GM10266 (cell line): ENCODE measurements around the gene GPR6.

Experiments used
- DNase-seq: peaks from one replicate; pipeline ENCODE4 v3.0.0; 2012; ENCODE audit errors: extremely low spot score
- TF ChIP-seq, protein P1 (sequence below): IDR thresholded peaks from 2 replicates; pipeline ENCODE4 v1.5.1; 2012; ENCODE audit warnings: mild to moderate bottlenecking, low read depth; ENCODE audit not compliant: control insufficient read depth, insufficient read depth; ENCODE audit errors: missing control alignments

The GPR6 gene

DNA sequence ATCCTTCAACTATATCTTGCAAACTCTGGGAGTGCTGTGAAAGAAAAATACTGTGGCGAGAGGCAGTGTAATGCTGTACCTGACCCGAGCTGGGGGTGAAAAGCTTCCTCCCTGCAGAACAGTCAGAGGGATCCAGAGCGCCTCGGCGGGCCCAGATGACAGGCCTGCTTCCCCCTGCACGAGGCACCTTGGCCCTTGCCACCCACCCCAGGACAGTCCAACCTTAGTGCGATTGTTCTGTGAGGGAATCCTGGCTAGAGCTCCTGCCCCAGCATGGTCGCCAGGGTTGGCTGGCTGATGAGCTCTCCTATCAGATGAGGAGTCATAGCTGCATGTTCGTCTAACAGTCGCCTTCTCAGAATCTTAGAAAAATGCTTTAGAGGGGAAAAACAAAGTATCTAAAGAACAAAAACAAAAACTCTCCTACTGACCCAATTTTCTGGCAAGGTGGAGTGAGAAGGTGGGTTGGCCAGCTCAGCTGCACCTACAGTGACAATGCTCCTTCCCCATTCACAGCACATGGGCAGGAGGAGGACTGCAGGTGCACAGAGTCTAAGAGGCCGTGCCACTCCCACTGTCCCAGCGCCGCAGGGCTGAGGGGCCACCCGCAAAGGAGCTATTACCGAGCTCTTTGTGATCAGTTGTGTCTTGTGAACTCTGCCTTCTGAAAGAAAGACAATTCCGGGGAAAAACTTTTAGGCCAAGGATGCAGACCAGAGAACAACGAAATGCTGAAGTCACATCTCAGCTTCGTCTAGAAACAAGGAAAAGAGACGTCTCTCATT lies 28.6 kb upstream of the GPR6 start:
- DNase-seq, result no peak
- TF ChIP-seq, protein P1, sequence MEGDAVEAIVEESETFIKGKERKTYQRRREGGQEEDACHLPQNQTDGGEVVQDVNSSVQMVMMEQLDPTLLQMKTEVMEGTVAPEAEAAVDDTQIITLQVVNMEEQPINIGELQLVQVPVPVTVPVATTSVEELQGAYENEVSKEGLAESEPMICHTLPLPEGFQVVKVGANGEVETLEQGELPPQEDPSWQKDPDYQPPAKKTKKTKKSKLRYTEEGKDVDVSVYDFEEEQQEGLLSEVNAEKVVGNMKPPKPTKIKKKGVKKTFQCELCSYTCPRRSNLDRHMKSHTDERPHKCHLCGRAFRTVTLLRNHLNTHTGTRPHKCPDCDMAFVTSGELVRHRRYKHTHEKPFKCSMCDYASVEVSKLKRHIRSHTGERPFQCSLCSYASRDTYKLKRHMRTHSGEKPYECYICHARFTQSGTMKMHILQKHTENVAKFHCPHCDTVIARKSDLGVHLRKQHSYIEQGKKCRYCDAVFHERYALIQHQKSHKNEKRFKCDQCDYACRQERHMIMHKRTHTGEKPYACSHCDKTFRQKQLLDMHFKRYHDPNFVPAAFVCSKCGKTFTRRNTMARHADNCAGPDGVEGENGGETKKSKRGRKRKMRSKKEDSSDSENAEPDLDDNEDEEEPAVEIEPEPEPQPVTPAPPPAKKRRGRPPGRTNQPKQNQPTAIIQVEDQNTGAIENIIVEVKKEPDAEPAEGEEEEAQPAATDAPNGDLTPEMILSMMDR, result no peak

- no peak for DNase-seq
Measured at GRCh38 chr6:109955491-109955890, 22.6 kb upstream of the GPR6 start.

DNA sequence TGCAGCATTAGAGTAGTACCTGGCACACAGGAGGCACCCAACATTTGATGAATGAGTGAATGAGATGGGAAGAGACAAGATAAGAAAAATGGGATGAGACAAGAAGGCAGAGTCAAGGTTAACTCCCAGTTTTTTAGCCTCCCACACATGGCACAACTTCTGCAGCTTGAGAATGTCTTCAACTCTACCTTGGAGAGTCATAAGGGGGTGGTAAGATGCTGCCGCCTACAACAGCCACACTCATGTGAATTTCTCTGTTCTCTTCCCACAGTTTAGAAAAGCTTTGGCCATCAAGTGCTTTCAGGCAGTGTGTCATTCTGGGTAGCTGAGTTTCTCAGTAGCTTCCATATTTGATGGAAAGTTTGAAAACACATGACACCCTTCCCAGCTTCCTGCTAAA lies 19.5 kb upstream of the GPR6 start:
- no peak for DNase-seq
- TF ChIP-seq, protein P1, result no peak

More at GRCh38 chr6:109955491-109955890, 22.6 kb upstream of the GPR6 start:
- TF ChIP-seq, protein P1, result no peak

DNA sequence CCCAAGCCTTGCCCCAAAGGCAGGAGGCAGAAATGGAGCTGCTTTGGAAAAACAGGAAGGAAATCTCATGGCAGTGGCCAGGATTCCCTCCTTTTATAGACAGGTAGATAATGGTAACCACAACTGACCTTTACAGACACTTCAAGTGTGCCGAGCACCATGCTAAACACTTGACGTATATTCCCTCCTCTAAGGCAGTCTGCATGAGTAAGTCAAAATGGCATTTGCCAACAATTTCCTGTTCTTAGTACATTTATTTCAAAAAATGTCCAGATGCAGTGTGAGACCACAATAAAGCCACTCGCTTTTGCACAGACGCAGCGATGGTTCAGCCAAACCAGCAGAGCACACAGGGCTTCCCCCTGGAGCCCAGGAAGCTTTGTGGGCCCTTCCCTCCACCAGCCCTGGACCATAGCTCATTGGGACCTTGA lies 16.5 kb upstream of the GPR6 start:
- TF ChIP-seq, protein P1, result no peak
- DNase-seq, result no peak

- TF ChIP-seq, protein P1, result no peak
- no peak for DNase-seq
Measured at GRCh38 chr6:109962271-109962670, 15.8 kb upstream of the GPR6 start.

GRCh38 chr6:109963598-109964170 lies 14.4 kb upstream of the GPR6 start:
- no peak for DNase-seq
- TF ChIP-seq, protein P1, result no peak

GRCh38 chr6:109964949-109965348 lies 13.2 kb upstream of the GPR6 start:
- DNase-seq, result no peak

More at GRCh38 chr6:109964949-109965348, 13.2 kb upstream of the GPR6 start:
- TF ChIP-seq, protein P1, result no peak
